GM12878 (cell line): ENCODE measurements around the gene CCDC177. TPM values are rescaled to one million over a fixed set of nuclear protein-coding genes. Genes with fewer than 3 reads are reported as not detected.

ENCODE experiments used
- ATAC-seq: fragments of 200-7000 bp; cut with Tn5 transposase; 3 replicates; pipeline ENCODE4 v1.9.1; 2020; ENCODE audit warnings: mild to moderate bottlenecking, moderate library complexity
- BruUV-seq: library from RNA; stranded (reverse); fragments of 400-500 nt; replicated peaks from 2 replicates; lab custom pipeline; 2021; lab: Mats Ljungman, UMichigan
- CTCF ChIA-PET: fragments of 300-600 bp; sonication (Branson Sonifier 250); formaldehyde crosslinking; extraction: SDS; loops from one replicate; lab custom pipeline; 2021; ENCODE audit warnings: inconsistent platforms; lab: Yijun Ruan, JAX
- POLR2A ChIA-PET: fragments of 350-600 bp; formaldehyde crosslinking; extraction: SDS; loops from one replicate; lab custom pipeline; 2021; ENCODE audit warnings: inconsistent platforms; lab: Charles Lee
- RAD21 ChIA-PET: fragments of 300-600 bp; sonication (Branson Sonifier 250); formaldehyde crosslinking; loops from one replicate; lab custom pipeline; 2023; ENCODE audit warnings: antibody characterized with exemption; ENCODE audit not compliant: unreplicated experiment; lab: Charles Lee
- SMC1A ChIA-PET: fragments of 300-600 bp; sonication (Branson Sonifier 250); formaldehyde crosslinking; loops from one replicate; lab custom pipeline; 2023; ENCODE audit not compliant: unreplicated experiment, uncharacterized antibody; lab: Charles Lee
- DNase-seq: peaks from one replicate; pipeline ENCODE4 v3.0.0-alpha.2; 2011; ENCODE audit warnings: low read depth, low spot score
- FAIRE-seq: peaks from 3 replicates; lab custom pipeline; 2011; peaks lifted over from hg19 to GRCh38; lab: Jason Lieb, UNC
- H2AFZ ChIP-seq: 2 replicates; pipeline ENCODE4 v1.6.0; 2011; ENCODE audit warnings: low read depth, low read length, control low read depth; ENCODE audit not compliant: control insufficient read depth
- H3K27ac ChIP-seq: 2 replicates; pipeline ENCODE4 v1.5.1; 2011; ENCODE audit warnings: control low read depth; ENCODE audit not compliant: control insufficient read depth, insufficient read depth
- H3K27me3 ChIP-seq, 2 experiments: replicated peaks in 1 of 2; 2 replicates each; pipeline versions ENCODE4 v1.6.0 to v1.6.1; 2011; ENCODE audit warnings: low read length in 1 of 2; ENCODE audit not compliant: control insufficient read depth in 2 of 2, insufficient read depth in 2 of 2
- H3K36me3 ChIP-seq, 2 experiments: 2 replicates each; pipeline ENCODE4 v1.5.1; 2011; ENCODE audit warnings: low read length in 1 of 2; ENCODE audit not compliant: control insufficient read depth in 2 of 2, insufficient read depth in 2 of 2
- H3K4me1 ChIP-seq: 2 replicates; pipeline ENCODE4 v1.6.1; 2011; ENCODE audit warnings: mild to moderate bottlenecking, low read length, moderate library complexity, mixed read lengths; ENCODE audit not compliant: control insufficient read depth, insufficient read depth
- H3K4me2 ChIP-seq: 2 replicates; pipeline ENCODE4 v1.6.0; 2011; ENCODE audit warnings: control low read depth; ENCODE audit not compliant: control insufficient read depth, insufficient read depth
- H3K4me3 ChIP-seq: fragments of 200-600 bp; sonication (generic); 2 replicates; pipeline ENCODE4 v1.5.1; 2016
- H3K79me2 ChIP-seq: 2 replicates; pipeline ENCODE4 v1.6.0; 2011; ENCODE audit warnings: low read length; ENCODE audit not compliant: control insufficient read depth, insufficient read depth
- H3K9ac ChIP-seq: 2 replicates; pipeline ENCODE4 v1.8.0; 2011; ENCODE audit warnings: low read length, control low read depth, mixed read lengths; ENCODE audit not compliant: control insufficient read depth, insufficient read depth
- H3K9me3 ChIP-seq: replicated peaks from 3 replicates; pipeline ENCODE4 v1.5.1; 2011; ENCODE audit warnings: mild to moderate bottlenecking, low read length; ENCODE audit not compliant: control insufficient read depth, insufficient read depth
- H4K20me1 ChIP-seq: 2 replicates; pipeline ENCODE4 v1.6.0; 2011; ENCODE audit not compliant: control insufficient read depth, insufficient read depth
- HDAC2 ChIP-seq: fragments of 200-600 bp; sonication (generic); IDR thresholded peaks from 2 replicates; pipeline ENCODE4 v1.6.1; 2017
- PKNOX1 ChIP-seq: fragments of 450-650 bp; IDR thresholded peaks from 2 replicates; pipeline ENCODE4 v1.6.1; 2016; ENCODE audit warnings: mild to moderate bottlenecking
- RFX5 ChIP-seq: IDR thresholded peaks from 2 replicates; pipeline ENCODE4 v1.6.1; 2011; ENCODE audit warnings: low read depth, low read length, improper control_type of control experiment
- SMARCA5 ChIP-seq: fragments of 450-650 bp; IDR thresholded peaks from 2 replicates; pipeline ENCODE4 v1.6.1; 2017; ENCODE audit warnings: mild to moderate bottlenecking
- WGBS: methylation state at CpG from one replicate; pipeline ENCODE4 v1.1.6; 2016; ENCODE audit warnings: low lambda C conversion rate; ENCODE audit not compliant: insufficient replicate concordance, insufficient coverage; ENCODE audit errors: missing lambda C conversion rate; 5-methylcytosine and 5-hydroxymethylcytosine counted together
- in situ Hi-C: fragments of 300-500 bp; cut with MboI; formaldehyde crosslinking; loops from 9 replicates; pipeline ENCODE4 v1.14.3; 2018; ENCODE audit warnings: mixed read lengths
- intact Hi-C: fragments of 100-400 bp; cut with micrococcal nuclease; formaldehyde crosslinking; loops from one replicate; pipeline ENCODE4 v1.14.2; 2022; ENCODE audit not compliant: unreplicated experiment
- polyA plus RNA-seq, 11 experiments: library from polyadenylated mRNA; depleted of rRNA in 4 of 11; unstranded in 6 of 11; stranded (reverse) in 5 of 11; fragments of >200 nt; fragmentation: Nextera tagmentation in 4 of 11; fragmentation: Illumina TruSeq in 1 of 11; extraction: Ambion mirVana in 4 of 11; extraction: Trizol in 1 of 11; gene quantifications; 1 replicate in 1 of 11; 2 replicates in 10 of 11; pipeline versions ENCODE4 v1.2.1 to v1.2.3, GENCODE V29; 2011 to 2016; ENCODE audit warnings: inconsistent platforms in 2 of 11, missing spikeins in 2 of 11, low read depth in 1 of 11
- total RNA-seq, 4 experiments: library from RNA; depleted of rRNA in 3 of 4; stranded (reverse); fragments of >200 nt in 3 of 4; fragmentation: Illumina TruSeq in 1 of 4; extraction: Trizol in 1 of 4; gene quantifications; 2 replicates each; pipeline versions ENCODE4 v1.2.1 to v1.2.3, GENCODE V29; 2013 to 2021
- TF ChIP-seq, protein P1 (sequence below): IDR thresholded peaks from 2 replicates; pipeline ENCODE4 v1.6.1; 2011; ENCODE audit warnings: mild to moderate bottlenecking, low read depth, low read length, moderate library complexity; ENCODE audit not compliant: insufficient replicate concordance
- TF ChIP-seq, protein P2 (sequence below): IDR thresholded peaks from 2 replicates; pipeline ENCODE4 v1.6.1; 2012; ENCODE audit warnings: low read depth, low read length, improper control_type of control experiment
- TF ChIP-seq, protein P3 (sequence below): fragments of 450-650 bp; IDR thresholded peaks from 2 replicates; pipeline ENCODE4 v1.6.1; 2014; ENCODE audit warnings: mild to moderate bottlenecking

Gene CCDC177
- total and polyA plus RNA-seq, 10 of the 15 experiments (the other 5 are each of a cell fraction or from before 2014, with no cell fraction given) = not detected

GRCh38 chr14:69581316-69581935 is 6.8 kb upstream of the CCDC177 start:
- SMC1A ChIA-PET = no interaction called here
- RAD21 ChIA-PET = interaction anchor here (1.0 to 1.6 kb wide), 2 partner anchors 139 to 227 kb away, joined by 3 to 4 read pairs; no protein-coding TSS in a partner anchor
- no peak for DNase-seq
- Histone ChIP-seq H3K79me2 (no peaks in the 10 kb centered on the region), H4K20me1 (no peaks in the 10 kb centered on the region), H3K9ac (no peak overlapping the region), H3K27ac (no peak overlapping the region), H3K9me3 (no peaks in the 10 kb centered on the region; the same call in 2 of the 3 replicates), H3K4me2 (no peak overlapping the region), H2AFZ (no peak overlapping the region), H3K36me3 (no peaks in the 10 kb centered on the region), H3K4me1 (no peaks in the 10 kb centered on the region), H3K27me3 (peaks cover 0 to 1% of the 10 kb centered on the region in 2 experiments; a peak in 1 of 4 replicates), H3K4me3 (no peak overlapping the region)
- CTCF ChIA-PET = interaction anchor here (0.9 to 2.0 kb wide), 5 partner anchors 12 to 237 kb away, joined by 3 to 6 read pairs (median 4); no protein-coding TSS in a partner anchor
- ATAC-seq = no peak
- 33% methylated on average over 7 of the region's 7 CpGs for WGBS
- POLR2A ChIA-PET = interaction anchor here (0.5 kb wide), 1 partner anchor 112 kb away, joined by 3 read pairs; no protein-coding TSS in a partner anchor
- in situ Hi-C loops = loop anchor here (5.0 to 10.0 kb wide), 2 partner anchors 146 to 443 kb away; no protein-coding TSS in a partner anchor
- FAIRE-seq = no peak
- BruUV-seq = no TSS peak
- TF ChIP-seq HDAC2 = no peak
- no peak for TF ChIP-seq SMARCA5
- no peak for TF ChIP-seq PKNOX1
- TF ChIP-seq, protein P1, sequence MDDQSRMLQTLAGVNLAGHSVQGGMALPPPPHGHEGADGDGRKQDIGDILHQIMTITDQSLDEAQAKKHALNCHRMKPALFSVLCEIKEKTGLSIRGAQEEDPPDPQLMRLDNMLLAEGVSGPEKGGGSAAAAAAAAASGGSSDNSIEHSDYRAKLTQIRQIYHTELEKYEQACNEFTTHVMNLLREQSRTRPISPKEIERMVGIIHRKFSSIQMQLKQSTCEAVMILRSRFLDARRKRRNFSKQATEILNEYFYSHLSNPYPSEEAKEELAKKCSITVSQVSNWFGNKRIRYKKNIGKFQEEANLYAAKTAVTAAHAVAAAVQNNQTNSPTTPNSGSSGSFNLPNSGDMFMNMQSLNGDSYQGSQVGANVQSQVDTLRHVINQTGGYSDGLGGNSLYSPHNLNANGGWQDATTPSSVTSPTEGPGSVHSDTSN = no peak
- TF ChIP-seq, protein P2, sequence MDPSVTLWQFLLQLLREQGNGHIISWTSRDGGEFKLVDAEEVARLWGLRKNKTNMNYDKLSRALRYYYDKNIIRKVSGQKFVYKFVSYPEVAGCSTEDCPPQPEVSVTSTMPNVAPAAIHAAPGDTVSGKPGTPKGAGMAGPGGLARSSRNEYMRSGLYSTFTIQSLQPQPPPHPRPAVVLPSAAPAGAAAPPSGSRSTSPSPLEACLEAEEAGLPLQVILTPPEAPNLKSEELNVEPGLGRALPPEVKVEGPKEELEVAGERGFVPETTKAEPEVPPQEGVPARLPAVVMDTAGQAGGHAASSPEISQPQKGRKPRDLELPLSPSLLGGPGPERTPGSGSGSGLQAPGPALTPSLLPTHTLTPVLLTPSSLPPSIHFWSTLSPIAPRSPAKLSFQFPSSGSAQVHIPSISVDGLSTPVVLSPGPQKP = no peak
- TF ChIP-seq, protein P3, sequence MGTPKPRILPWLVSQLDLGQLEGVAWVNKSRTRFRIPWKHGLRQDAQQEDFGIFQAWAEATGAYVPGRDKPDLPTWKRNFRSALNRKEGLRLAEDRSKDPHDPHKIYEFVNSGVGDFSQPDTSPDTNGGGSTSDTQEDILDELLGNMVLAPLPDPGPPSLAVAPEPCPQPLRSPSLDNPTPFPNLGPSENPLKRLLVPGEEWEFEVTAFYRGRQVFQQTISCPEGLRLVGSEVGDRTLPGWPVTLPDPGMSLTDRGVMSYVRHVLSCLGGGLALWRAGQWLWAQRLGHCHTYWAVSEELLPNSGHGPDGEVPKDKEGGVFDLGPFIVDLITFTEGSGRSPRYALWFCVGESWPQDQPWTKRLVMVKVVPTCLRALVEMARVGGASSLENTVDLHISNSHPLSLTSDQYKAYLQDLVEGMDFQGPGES = no peak
- no peak for TF ChIP-seq RFX5
- intact Hi-C loops = no loop called here
